Stimulated activated CD4-positive, alpha-beta T cell treated with anti-CD3 and anti-CD28 coated beads, TNF-alpha, amount 100 ng/mL, for 4 hours (primary cell): ENCODE results near the gene CTPS2.

Experiments used
- DNase-seq, 3 experiments: peaks; one replicate each; pipeline ENCODE4 v3.0.0-alpha.2; 2020; ENCODE audit warnings: low read depth in 3 of 3

The CTPS2 gene

DNA sequence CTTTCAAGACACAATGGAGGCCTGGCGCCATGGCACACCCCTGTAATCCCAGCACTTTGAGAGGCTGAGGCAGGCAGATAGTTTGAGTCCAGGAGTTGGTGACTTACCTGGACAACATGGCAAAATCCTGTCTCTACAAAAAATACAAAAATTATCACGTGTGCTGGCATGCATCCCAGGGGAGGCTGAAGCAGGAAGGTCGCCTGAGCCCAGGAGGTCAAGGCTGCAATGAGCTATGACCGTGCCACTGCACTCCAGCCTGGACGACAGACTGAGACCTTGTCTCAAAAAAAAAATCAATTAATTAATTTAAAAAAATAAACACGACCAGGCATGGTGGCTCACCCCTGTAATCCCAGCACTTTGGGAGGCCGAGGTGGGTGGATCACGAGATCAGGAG is 2.0 kb upstream of the CTPS2 start:
- no peak for DNase-seq

DNA sequence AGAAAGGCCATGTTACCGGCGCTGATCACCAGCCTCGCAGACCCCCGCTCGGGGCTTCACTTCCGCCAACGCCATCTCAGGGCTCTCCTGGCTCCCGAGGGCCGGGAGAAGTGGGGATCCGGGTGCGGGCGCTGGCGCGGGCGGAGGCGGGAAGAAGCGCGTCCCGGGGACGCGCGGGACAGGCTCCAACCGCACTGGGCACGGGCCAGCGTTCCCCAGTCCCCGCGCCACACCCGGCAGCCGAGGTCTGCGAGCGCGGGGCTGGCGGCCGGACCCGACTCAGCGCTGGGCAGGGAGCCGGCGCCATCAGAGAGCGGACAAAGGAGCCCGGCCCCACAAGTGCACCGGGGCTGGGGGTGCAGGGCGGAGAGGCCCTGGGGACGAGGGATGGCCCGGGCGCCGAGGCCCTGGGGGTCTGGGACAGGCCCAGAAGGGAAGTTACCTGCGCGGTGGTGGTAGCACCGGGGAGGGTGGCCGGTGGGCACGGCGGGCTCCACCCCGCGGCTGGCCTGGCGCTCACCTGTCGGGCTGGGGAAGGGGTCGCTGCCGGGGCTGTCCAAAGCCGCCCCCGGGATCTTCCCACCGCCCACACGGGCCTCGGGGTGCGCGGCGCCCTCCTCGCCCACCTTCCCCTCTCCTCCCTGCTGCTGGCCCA is 449 bp downstream of the CTPS2 start:
- peak in 1 of 3 experiments; percentile 1 for DNase-seq

DNA sequence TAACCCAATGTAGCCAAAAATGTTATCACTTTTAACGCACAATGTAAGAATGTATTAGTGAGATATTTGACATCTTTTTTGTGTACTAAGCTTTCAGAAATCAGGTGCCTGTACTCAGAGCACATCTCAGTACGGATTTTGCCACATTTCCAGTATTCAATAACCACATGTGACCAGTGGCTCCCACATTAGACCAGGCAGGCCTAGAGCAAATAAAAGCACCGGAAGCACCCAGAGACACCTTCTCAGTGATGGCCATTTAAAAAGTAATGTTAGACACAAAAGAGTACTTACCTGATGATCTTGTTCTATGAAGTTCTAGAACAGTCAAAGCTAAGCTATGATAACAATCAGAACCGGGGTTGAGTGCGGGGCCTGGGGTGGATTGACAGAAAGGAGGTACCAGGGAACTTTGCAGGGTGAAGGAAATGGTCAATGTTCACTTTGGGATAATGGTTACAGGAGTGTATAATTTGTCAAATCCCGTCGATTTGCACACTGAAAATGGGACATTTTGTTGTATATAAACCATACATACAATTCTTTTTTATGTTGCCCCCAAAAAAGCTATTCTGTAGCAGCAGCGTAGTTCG is 1.2 kb downstream of the CTPS2 start:
- DNase-seq = no peak

GRCh38 chrX:16708016-16708415 is 4.5 kb downstream of the CTPS2 start:
- no peak for DNase-seq

- DNase-seq = no peak
Observed at GRCh38 chrX:16705370-16705769, 7.1 kb downstream of the CTPS2 start.

DNA sequence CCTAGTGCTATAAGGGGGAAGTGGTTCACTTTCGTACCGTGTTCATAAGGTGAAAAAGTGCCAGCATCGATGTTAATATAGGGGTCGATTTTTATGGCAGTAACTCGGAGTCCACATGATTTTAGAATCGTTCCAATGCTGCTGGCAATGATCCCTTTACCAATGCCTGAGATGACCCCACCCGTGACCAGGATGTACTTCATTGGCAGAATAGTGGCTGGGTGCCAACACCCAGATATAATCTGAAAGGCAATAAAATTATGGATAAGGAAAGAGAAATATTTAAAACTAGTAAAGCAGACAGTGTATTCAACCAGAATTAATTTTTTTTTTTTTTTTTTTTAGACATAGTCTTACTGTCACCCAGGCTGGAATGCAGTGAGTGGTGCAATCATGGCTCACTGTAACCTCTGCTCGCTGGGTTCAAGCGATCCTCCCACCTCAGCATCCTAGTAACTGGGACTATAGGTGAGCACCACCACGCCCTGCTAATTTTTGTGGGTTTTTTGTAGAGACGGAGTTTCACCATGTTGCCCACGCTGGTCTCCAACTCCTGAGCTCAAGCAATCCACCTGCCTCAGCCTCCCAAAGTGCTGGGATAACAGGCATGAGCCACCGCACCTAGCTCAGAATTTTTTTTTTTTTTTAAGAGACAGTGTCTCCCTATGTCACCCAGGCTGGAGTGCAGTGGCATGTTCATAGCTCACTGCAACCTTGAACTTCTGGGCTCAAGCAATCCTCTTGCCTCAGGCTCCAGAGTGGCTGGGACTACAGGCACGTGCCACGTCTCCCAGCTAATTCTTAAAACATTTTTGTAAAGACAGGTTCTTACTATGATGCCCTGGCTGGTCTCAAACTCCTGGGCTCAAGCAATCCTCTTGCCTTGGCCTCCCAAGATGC is 9.5 kb downstream of the CTPS2 start:
- no peak for DNase-seq

- no peak for DNase-seq
Observed at GRCh38 chrX:16700734-16701133, 11.7 kb downstream of the CTPS2 start.

DNA sequence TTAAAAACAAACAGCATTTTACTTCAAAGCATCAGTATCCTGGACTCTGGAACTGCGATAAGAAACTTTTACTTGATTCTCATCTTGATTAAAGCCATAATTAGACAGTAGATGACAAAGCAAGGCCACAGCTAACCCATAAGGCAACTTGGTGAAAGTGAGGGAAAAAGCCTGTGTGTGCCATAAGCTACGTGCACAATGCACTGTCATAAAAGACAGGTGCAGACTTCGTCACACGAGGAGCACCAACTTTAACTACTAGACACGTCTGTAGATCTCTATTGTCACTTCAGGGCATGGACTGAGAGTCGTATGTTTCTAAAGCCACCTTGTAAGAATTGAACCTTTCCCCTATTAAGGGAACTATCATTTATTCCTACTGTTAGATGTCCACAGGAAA is 13.1 kb downstream of the CTPS2 start:
- DNase-seq = no peak

GRCh38 chrX:16696956-16697355 is 15.5 kb downstream of the CTPS2 start:
- no peak for DNase-seq

GRCh38 chrX:16695079-16695676 is 17.3 kb downstream of the CTPS2 start:
- DNase-seq = peak; percentile 25 to 35 (median 34)

DNA sequence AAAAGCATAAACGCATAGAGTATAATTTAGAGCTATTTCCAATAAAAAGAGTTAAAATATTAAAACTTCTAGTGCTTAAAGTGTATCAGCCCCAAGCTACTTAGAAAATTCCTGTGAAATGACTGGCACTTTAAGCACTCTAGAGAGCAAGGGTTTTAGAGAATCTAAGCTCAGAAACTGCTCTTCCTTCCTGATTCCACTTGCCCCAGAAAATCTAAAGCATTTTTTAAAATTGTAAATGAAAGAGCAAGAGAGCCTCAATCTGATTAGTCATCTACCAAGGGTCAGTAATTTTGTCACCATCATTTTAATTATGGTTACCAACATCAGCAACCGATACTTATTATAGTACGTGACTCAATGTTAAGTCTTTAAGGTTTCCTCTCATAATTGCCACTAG is 25.0 kb downstream of the CTPS2 start:
- DNase-seq = no peak

DNA sequence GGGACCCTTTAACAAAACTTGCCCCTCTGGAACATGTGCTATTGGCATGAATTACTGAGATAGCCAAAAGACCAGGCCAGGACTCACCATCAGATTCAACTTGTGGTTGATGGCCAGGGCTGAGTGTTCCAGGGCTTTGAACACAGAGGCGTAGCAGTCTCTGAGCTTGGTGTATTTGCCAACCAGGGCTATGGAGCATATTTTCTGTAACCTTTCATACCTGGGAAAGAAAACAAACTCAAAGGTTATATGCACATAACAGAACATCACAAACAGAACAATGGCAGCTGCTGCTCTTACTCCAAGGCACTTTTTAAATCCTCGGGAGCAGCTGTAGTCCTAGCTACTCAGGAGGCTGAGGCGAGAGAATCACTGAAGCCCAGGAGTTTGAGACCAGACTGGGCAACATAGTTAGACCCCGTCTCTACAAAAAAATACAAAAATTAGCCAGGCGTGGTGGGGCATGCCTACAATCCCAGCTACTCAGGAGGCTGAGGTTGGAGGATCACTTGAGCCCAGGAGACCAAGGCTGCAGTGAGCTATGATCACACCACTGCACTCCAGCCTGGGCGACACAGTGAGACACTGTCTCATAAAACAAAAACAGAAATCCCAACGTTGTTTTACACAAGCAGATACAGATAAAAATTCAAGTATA is 29.3 kb downstream of the CTPS2 start:
- DNase-seq = no peak

DNA sequence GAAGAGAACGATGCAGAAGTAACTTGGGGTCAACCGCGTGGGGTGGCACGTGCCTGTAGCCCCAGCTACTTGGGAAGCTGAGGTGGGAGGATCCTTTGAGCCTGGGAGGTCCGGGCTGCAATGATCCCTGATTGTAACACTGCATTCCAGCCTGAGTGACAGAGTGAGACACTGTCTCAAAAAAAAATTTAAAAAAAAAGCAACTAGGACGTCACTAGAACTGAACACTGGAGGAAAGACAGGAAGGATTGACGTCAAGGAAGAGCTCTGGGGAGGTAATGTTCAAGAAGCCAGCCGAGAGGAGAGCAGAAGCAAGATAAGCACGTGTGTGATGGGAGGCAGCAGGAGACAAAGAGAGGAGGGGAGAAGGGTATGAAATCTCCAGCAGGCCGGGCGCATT is 33.8 kb downstream of the CTPS2 start:
- no peak for DNase-seq

DNA sequence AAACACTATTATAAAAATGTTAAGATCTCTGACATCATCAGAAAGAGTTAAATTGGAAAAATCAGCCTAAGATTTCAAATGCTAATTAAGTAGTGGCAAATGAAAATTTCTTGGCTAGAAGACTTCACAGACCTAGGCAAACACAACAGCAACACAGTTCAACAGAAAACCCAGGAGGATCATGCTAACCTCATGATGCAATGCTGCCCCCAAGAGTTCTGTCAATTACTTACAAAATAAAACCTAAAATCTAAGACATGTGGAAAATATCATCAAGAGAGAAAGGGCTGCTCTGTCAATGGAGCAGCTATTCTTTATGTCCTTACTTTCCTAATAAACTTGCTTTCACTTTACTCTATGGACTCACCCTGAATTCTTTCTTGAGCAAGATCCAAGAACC is 41.5 kb downstream of the CTPS2 start:
- peak in 1 of 3 experiments; percentile 2 for DNase-seq

- DNase-seq = no peak
Observed at GRCh38 chrX:16666541-16666940, 45.9 kb downstream of the CTPS2 start.

DNA sequence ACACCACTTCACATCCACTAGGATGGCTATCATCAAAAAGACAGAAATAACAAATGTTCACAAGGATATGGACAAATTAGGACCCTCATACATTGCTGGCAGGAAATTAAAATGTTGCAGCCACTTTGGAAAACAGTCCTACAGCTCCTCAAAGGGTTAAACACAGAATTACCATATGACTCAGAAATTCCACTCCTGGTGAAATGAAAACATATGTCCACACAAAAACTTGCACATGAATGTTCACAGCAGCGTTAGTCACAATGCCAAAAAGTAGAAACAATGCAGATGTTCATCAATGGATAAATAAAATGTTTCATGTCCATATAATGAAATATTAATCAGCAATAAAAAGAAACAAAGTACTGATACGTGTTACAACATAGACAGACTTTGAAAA is 47.4 kb downstream of the CTPS2 start:
- DNase-seq = no peak

GRCh38 chrX:16664626-16665025 is 47.8 kb downstream of the CTPS2 start:
- DNase-seq = no peak

GRCh38 chrX:16664074-16664473 is 48.4 kb downstream of the CTPS2 start:
- DNase-seq = no peak

DNA sequence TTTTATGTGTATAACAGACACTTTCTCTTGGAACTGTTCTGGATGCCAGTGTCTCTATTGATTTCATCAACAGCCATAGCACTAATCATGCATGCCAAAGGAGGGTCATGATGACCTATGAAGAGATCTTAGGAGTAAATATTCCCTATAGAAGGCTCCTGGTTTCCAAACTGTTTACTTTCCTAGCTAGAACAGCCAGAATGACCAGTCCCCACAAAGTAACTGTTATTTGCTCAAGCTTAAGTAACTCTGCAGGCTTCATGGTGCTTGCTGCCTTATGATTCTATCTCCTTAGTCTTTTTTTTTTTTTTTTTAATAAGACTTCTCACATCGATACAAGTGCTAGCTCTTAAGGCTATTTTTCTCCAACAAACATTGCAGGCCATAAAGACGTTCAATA is 50.1 kb downstream of the CTPS2 start:
- DNase-seq = no peak

GRCh38 chrX:16661495-16661894 is 51.0 kb downstream of the CTPS2 start:
- DNase-seq = no peak

DNA sequence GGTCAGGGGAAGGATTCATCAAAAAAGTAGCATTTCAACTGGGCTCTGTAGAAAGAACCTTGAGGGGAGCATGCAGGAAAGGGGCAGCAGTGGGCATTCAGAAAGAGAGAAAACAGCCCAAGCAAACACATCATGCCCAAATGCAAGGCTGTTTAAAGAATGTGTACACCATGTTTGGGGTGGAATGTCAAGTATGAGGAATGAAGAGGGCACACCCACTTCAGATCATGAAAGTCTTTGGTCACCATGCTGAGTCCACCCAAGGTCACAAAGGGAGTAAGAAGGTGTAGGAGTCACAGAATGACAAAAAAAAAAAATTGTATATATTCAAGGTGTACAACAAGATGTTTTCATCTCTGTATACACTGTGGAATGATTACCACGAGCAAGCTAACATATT is 53.1 kb downstream of the CTPS2 start:
- no peak for DNase-seq

DNA sequence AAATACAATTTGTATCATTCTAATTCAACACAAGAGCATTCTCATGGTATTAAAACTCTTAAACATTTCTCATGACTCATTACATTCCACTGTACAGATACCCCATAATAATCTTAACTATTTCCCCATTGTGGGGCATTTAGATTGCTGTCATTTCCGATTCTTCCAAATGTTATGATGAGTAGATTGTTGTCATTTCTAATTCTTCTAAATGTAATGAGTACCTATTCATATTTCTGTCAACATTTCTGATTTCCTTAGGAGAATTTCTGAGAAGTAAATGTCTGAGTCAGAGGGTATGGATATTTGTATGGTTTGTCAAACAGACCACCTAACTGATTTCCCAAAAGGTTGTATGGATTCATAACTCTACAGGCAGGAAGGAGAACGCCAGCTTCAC is 54.2 kb downstream of the CTPS2 start:
- no peak for DNase-seq
